ENCODE measurements around the gene PSAPL1. TPM values are rescaled to one million over a fixed set of nuclear protein-coding genes. Genes with fewer than 3 reads are reported as not detected.

Gene PSAPL1
- total RNA-seq, 1 experiment from 2014 or later: not detected

DNA sequence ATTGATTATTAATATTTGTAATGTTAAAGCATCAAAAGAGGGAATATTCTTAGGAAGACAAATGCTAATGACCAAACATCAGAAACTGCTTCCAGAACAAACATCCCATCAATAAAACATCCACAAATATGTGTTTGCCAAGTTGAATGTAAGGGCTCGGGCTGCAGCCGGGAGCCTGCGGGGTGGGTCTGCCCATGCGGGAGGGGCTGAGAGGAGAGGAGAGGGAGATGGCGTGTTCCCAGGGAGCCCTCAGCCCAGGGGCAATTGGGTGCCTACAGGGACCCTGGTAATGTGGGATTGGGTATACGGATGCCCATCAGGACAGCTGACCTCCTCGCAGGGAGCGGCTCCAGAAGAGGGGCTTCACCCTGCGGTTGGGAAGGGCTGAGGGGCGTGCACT is 38.4 kb upstream of the PSAPL1 start:
- Mint-ChIP-seq H3K4me3 (ENCODE audit: unreplicated experiment) (no peak overlapping the region), H3K4me1 (ENCODE audit: insufficient read depth, unreplicated experiment) (no peaks in the 10 kb centered on the region), H3K36me3 (ENCODE audit: insufficient read depth, unreplicated experiment) (no peaks in the 10 kb centered on the region), H3K9me3 (ENCODE audit: unreplicated experiment) (no peaks in the 10 kb centered on the region), H3K27ac (ENCODE audit: low read depth, unreplicated experiment) (no peak overlapping the region), H3K27me3 (ENCODE audit: insufficient read depth, unreplicated experiment) (peaks cover 55% of the 10 kb centered on the region)
- intact Hi-C loops (cut with micrococcal nuclease): no loop called here
- BruUV-seq (replicated peaks): no TSS peak
- no peak for DNase-seq (ENCODE audit: unreplicated experiment)
- CTCF ChIA-PET: no interaction called here
- no peak for TF ChIP-seq CTCF (IDR thresholded peaks at IDR 0.05; ENCODE audit: unreplicated experiment)
- POLR2A ChIA-PET: no interaction called here

GRCh38 chr4:7472442-7473013 is 37.8 kb upstream of the PSAPL1 start:
- H3K36me3 Mint-ChIP-seq (ENCODE audit: insufficient read depth, unreplicated experiment): no peaks in the 10 kb centered on the region
- intact Hi-C loops (cut with micrococcal nuclease): no loop called here
- ChIA-PET CTCF (no interaction called here), POLR2A (no interaction called here)
- no peak overlapping the region for H3K27ac Mint-ChIP-seq (ENCODE audit: low read depth, unreplicated experiment)
- no peak overlapping the region for H3K4me3 Mint-ChIP-seq (ENCODE audit: unreplicated experiment)
- BruUV-seq (replicated peaks): no TSS peak
- TF ChIP-seq CTCF (IDR thresholded peaks at IDR 0.05; ENCODE audit: unreplicated experiment): no peak
- no peak for DNase-seq (ENCODE audit: unreplicated experiment)
- H3K4me1 Mint-ChIP-seq (ENCODE audit: insufficient read depth, unreplicated experiment): no peaks in the 10 kb centered on the region
- H3K9me3 Mint-ChIP-seq (ENCODE audit: unreplicated experiment): no peaks in the 10 kb centered on the region
- peaks cover 60% of the 10 kb centered on the region for H3K27me3 Mint-ChIP-seq (ENCODE audit: insufficient read depth, unreplicated experiment)

- DNase-seq (ENCODE audit: unreplicated experiment): no peak
- H3K9me3 Mint-ChIP-seq (ENCODE audit: unreplicated experiment): no peaks in the 10 kb centered on the region
- intact Hi-C loops (cut with micrococcal nuclease): no loop called here
- TF ChIP-seq CTCF (IDR thresholded peaks at IDR 0.05; ENCODE audit: unreplicated experiment): no peak
- ChIA-PET POLR2A (no interaction called here), CTCF (interaction anchor here (0.6 to 1.4 kb wide), 5 partner anchors 9 to 1204 kb away, joined by 3 to 5 read pairs (median 3); no protein-coding TSS in a partner anchor)
- H3K4me1 Mint-ChIP-seq (ENCODE audit: insufficient read depth, unreplicated experiment): no peaks in the 10 kb centered on the region
- H3K4me3 Mint-ChIP-seq (ENCODE audit: unreplicated experiment): no peak overlapping the region
- H3K27ac Mint-ChIP-seq (ENCODE audit: low read depth, unreplicated experiment): no peak overlapping the region
- H3K27me3 Mint-ChIP-seq (ENCODE audit: insufficient read depth, unreplicated experiment): peaks cover 60% of the 10 kb centered on the region
- BruUV-seq (replicated peaks): no TSS peak
- no peaks in the 10 kb centered on the region for H3K36me3 Mint-ChIP-seq (ENCODE audit: insufficient read depth, unreplicated experiment)
These were observed 35.9 kb upstream of the PSAPL1 start for GRCh38 chr4:7470522-7471128.

DNA sequence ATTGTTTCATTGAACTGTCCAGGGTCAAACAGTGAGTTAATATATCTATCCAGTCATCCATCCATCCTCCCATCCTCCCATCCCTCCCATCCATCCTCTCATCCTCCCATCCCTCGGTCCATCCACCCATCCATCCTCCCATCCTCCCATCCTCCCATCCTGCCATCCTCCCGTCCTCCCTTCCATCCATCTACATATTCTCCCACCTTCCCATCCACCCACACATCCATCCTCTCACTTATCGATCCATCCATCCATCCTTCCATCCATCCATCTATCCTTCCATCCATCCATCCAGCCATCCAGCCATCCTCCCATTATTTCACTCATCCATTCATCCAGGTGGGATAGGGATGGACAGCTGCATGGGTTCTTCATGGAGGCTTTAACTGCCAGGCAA is 35.4 kb upstream of the PSAPL1 start:
- TF ChIP-seq CTCF (IDR thresholded peaks at IDR 0.05; ENCODE audit: unreplicated experiment): no peak
- H3K4me1 Mint-ChIP-seq (ENCODE audit: insufficient read depth, unreplicated experiment): no peaks in the 10 kb centered on the region
- POLR2A ChIA-PET: interaction anchor here (1.0 kb wide), 1 partner anchor 112 kb away, joined by 4 read pairs; no protein-coding TSS in a partner anchor
- no TSS peak for BruUV-seq (replicated peaks)
- CTCF ChIA-PET: interaction anchor here (0.7 to 1.4 kb wide), 3 partner anchors 9 to 1204 kb away, joined by 3 to 5 read pairs (median 3); no protein-coding TSS in a partner anchor
- H3K36me3 Mint-ChIP-seq (ENCODE audit: insufficient read depth, unreplicated experiment): no peaks in the 10 kb centered on the region
- no peak for DNase-seq (ENCODE audit: unreplicated experiment)
- H3K4me3 Mint-ChIP-seq (ENCODE audit: unreplicated experiment): no peak overlapping the region
- H3K27ac Mint-ChIP-seq (ENCODE audit: low read depth, unreplicated experiment): no peak overlapping the region
- H3K27me3 Mint-ChIP-seq (ENCODE audit: insufficient read depth, unreplicated experiment): peaks cover 60% of the 10 kb centered on the region
- H3K9me3 Mint-ChIP-seq (ENCODE audit: unreplicated experiment): no peaks in the 10 kb centered on the region
- intact Hi-C loops (cut with micrococcal nuclease): no loop called here
